ENCODE results near the gene APEX1. TPM values are rescaled to one million over a fixed set of nuclear protein-coding genes. Genes with fewer than 3 reads are reported as not detected.

The APEX1 gene
- total RNA-seq, 2 donors from 2014 or later: 45.9 to 85.6 TPM

DNA sequence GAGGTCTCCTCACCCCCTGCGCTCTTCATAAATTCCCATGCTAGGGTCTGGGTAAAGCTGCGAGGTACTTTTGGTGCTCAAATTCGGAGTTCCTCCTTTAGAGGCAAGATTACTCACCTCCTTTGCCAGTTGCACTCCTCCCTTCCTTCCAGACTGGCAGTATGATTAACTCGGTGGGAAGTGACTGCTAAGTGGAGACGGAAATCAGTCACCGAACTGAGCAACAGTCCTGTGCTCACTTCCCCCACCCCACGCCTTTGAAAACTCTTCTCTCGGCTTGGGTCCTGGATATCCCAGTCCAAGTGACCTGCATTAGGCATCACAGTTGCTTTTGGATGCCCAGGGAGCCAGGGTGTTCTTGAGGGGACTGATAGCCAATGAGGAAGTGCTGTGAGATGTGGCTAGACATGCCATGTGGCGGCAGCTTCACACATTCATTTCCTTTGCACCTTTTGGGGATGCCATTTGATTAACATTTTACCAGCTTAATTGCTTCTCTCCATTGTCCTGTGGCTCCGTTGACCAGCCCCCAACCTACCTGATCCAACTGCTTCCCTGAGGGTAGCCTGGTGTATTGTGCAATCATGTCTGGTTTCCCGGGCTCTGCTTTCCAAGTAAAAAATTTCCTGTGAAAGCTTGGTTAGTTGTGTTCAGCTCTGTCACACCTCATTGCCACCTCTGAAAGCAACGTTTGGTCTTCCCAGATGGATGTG lies 15.0 kb downstream of the APEX1 start:
- H3K27ac ChIP-seq: peak overlapping the region; percentile 84 to 90
- no peaks in the 10 kb centered on the region for H3K9me3 ChIP-seq
- TF ChIP-seq, protein P1, sequence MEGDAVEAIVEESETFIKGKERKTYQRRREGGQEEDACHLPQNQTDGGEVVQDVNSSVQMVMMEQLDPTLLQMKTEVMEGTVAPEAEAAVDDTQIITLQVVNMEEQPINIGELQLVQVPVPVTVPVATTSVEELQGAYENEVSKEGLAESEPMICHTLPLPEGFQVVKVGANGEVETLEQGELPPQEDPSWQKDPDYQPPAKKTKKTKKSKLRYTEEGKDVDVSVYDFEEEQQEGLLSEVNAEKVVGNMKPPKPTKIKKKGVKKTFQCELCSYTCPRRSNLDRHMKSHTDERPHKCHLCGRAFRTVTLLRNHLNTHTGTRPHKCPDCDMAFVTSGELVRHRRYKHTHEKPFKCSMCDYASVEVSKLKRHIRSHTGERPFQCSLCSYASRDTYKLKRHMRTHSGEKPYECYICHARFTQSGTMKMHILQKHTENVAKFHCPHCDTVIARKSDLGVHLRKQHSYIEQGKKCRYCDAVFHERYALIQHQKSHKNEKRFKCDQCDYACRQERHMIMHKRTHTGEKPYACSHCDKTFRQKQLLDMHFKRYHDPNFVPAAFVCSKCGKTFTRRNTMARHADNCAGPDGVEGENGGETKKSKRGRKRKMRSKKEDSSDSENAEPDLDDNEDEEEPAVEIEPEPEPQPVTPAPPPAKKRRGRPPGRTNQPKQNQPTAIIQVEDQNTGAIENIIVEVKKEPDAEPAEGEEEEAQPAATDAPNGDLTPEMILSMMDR (IDR thresholded peaks at IDR 0.05): no peak
- DNase-seq (ENCODE audit: low spot score): peak; percentile 45
- no peaks in the 10 kb centered on the region for H3K27me3 ChIP-seq (replicated peaks; ENCODE audit: insufficient read depth)
- peak overlapping the region; percentile 90 for H3K4me3 ChIP-seq
- peaks cover 5 to 13% of the 10 kb centered on the region in 2 donors for H3K4me1 ChIP-seq (ENCODE audit: control insufficient read depth in 1 of 2, low read depth in 2 of 2)
- H3K36me3 ChIP-seq: peaks cover 6% of the 10 kb centered on the region
- ATAC-seq (ENCODE audit: insufficient number of reproducible peaks, low FRiP score, low read depth): peak; percentile 76

DNA sequence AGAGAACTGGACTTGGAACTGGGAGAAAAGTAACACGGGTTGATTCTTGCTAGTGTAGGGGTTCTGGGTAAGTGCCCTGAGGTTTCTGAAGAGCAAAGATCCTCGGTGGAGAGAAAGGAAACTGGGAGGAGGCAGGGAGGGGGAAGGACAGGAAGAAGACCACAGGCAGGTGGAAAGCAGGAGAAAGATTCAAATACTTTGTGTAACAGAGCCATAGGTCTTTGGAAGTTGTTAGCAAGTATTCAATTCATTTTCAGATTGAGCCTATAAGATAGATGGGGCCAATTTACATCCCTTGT lies 15.5 kb downstream of the APEX1 start:
- peaks cover 7% of the 10 kb centered on the region for H3K36me3 ChIP-seq
- H3K9me3 ChIP-seq: no peaks in the 10 kb centered on the region
- ATAC-seq (ENCODE audit: insufficient number of reproducible peaks, low FRiP score, low read depth) (no peak), DNase-seq (ENCODE audit: low spot score) (no peak)
- no peaks in the 10 kb centered on the region for H3K27me3 ChIP-seq (replicated peaks; ENCODE audit: insufficient read depth)
- H3K27ac ChIP-seq: peak overlapping the region; percentile 84 to 90
- H3K4me3 ChIP-seq: peak overlapping the region; percentile 90
- H3K4me1 ChIP-seq (ENCODE audit: control insufficient read depth in 1 of 2, low read depth in 2 of 2): peaks cover 5 to 13% of the 10 kb centered on the region in 2 donors
- TF ChIP-seq, protein P1 (IDR thresholded peaks at IDR 0.05): no peak

DNA sequence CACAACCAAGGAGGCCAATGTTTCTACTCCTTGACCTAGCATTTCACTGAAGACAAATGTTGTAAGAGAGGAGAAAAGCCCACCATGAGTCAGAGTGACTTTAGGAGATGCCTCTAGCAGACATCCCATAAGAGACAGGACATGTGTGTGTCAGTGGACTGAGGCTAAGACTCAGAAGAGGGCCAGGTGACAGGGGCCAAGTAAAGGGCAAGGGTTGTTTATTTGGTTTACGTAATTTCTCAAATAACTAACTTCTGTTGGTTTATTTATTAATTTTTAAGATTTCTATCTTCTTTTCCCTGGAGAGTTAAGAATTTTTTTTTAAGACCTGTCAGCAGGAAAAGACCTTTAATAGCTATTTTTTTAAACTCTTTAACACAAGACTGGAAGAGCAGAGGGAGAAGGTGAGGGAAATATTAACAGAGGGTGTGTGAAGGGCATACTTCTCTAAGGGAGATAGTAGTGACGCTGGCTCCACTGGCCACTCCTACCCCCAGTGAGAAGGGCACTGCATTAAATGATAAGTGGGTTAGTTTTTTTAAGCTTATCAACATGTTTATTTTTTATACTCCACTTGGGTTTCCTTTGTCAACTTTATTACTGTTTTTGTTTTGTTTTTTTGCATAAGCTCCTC lies 17.6 kb downstream of the APEX1 start:
- Histone ChIP-seq H3K36me3 (peaks cover 14% of the 10 kb centered on the region), H3K4me1 (ENCODE audit: control insufficient read depth in 1 of 2, low read depth in 2 of 2) (peaks cover 11 to 17% of the 10 kb centered on the region in 2 donors), H3K27ac (no peak overlapping the region), H3K4me3 (no peak overlapping the region), H3K27me3 (replicated peaks; ENCODE audit: insufficient read depth) (no peaks in the 10 kb centered on the region), H3K9me3 (no peaks in the 10 kb centered on the region)
- TF ChIP-seq, protein P1 (IDR thresholded peaks at IDR 0.05): no peak
- no peak for DNase-seq (ENCODE audit: low spot score)
- no peak for ATAC-seq (ENCODE audit: insufficient number of reproducible peaks, low FRiP score, low read depth)

DNA sequence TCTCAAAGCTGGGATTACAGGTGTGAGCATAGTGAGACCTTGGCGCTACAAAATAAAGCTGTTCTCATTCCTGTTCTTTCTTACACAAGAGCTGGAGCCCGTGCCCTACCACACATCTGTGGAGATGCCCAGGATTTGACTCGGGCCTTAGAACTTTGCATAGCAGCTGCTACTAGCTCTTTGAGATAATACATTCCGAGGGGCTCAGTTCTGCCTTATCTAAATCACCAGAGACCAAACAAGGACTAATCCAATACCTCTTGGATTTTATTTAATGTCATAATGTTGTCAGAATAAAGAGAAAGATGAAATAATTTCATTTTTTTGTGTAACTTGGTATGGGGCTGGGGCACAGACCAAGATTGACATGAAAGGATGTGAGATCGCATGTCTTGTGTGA lies 21.8 kb downstream of the APEX1 start:
- Histone ChIP-seq H3K27me3 (replicated peaks; ENCODE audit: insufficient read depth) (no peaks in the 10 kb centered on the region), H3K9me3 (no peaks in the 10 kb centered on the region), H3K4me1 (ENCODE audit: control insufficient read depth in 1 of 2, low read depth in 2 of 2) (peaks cover 5 to 6% of the 10 kb centered on the region in 2 donors), H3K27ac (no peak overlapping the region), H3K36me3 (peaks cover 14% of the 10 kb centered on the region), H3K4me3 (no peak overlapping the region)
- TF ChIP-seq, protein P1 (IDR thresholded peaks at IDR 0.05): no peak
- DNase-seq (ENCODE audit: low spot score): no peak
- ATAC-seq (ENCODE audit: insufficient number of reproducible peaks, low FRiP score, low read depth): no peak

DNA sequence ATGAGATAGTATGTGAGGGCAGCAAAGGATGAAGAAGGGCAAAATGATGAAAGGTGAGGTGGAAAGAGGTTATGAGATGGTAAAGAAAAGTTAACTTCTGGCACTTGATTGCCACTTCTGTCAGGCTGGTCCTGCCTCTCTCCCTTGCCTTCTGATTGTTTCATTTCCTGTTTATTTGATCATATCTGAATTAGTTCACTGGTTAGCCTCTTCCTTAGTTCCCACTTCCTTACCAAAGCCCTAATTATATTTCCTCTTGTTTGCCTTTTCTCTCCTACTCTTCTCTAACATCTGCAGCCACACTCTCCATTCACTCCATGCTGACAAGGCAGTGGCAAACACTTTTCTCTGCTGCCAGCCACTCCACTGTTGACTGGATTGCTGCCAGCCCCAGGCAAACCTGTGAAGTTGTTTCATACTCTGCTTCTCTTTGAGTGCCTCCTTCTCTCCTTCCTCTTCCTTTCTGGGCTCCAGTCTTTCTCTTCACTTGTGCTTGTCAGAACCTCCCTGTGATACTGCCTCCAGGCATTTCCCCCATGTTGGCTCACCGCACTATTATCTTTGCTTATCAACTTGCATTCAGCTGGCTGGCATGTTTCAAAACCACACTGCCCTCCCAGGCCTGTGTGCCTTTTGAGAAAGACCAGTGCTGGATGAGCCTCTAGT lies 22.3 kb downstream of the APEX1 start:
- H3K27me3 ChIP-seq (replicated peaks; ENCODE audit: insufficient read depth): no peaks in the 10 kb centered on the region
- DNase-seq (ENCODE audit: low spot score) (no peak), ATAC-seq (ENCODE audit: insufficient number of reproducible peaks, low FRiP score, low read depth) (no peak)
- H3K27ac ChIP-seq: no peak overlapping the region
- peaks cover 14% of the 10 kb centered on the region for H3K36me3 ChIP-seq
- no peaks in the 10 kb centered on the region for H3K9me3 ChIP-seq
- no peak overlapping the region for H3K4me3 ChIP-seq
- H3K4me1 ChIP-seq (ENCODE audit: control insufficient read depth in 1 of 2, low read depth in 2 of 2): peaks cover 5 to 6% of the 10 kb centered on the region in 2 donors
- TF ChIP-seq, protein P1 (IDR thresholded peaks at IDR 0.05): no peak
